GM23248 (cell line): ENCODE data around the gene MTCL3.

ENCODE experiments used
- DNase-seq: peaks from one replicate; pipeline ENCODE4 v3.0.0-alpha.2; 2015
- H2AFZ ChIP-seq: fragments of 200-600 bp; sonication (generic); 2 replicates; pipeline ENCODE4 v1.6.1; 2016; ENCODE audit warnings: antibody characterized with exemption
- H3F3A ChIP-seq: fragments of 200-600 bp; sonication (generic); 2 replicates; pipeline ENCODE4 v1.6.1; 2016; ENCODE audit warnings: mild to moderate bottlenecking, antibody characterized with exemption, mixed run types; ENCODE audit not compliant: insufficient read depth
- H3K27ac ChIP-seq: fragments of 200-600 bp; sonication (generic); 2 replicates; pipeline ENCODE4 v1.5.1; 2016; ENCODE audit warnings: mild to moderate bottlenecking
- H3K27me3 ChIP-seq: fragments of 200-600 bp; sonication (generic); replicated peaks from 2 replicates; pipeline ENCODE4 v1.6.1; 2016; ENCODE audit warnings: mild to moderate bottlenecking; ENCODE audit not compliant: insufficient read depth
- H3K36me3 ChIP-seq: fragments of 200-600 bp; sonication (generic); 2 replicates; pipeline ENCODE4 v1.6.1; 2016; ENCODE audit warnings: low read depth, mild to moderate bottlenecking
- H3K4me1 ChIP-seq: fragments of 200-600 bp; sonication (generic); 2 replicates; pipeline ENCODE4 v1.6.1; 2016; ENCODE audit warnings: mild to moderate bottlenecking; ENCODE audit not compliant: insufficient read depth
- H3K4me2 ChIP-seq: fragments of 200-600 bp; sonication (generic); one replicate; pipeline ENCODE4 v1.6.1; 2016; ENCODE audit warnings: mild to moderate bottlenecking; ENCODE audit not compliant: unreplicated experiment
- H3K4me3 ChIP-seq: fragments of 200-600 bp; sonication (generic); 2 replicates; pipeline ENCODE4 v1.5.1; 2016; ENCODE audit warnings: mild to moderate bottlenecking
- H3K79me2 ChIP-seq: fragments of 200-600 bp; sonication (generic); 2 replicates; pipeline ENCODE4 v1.6.1; 2016; ENCODE audit warnings: mild to moderate bottlenecking; ENCODE audit not compliant: insufficient read depth
- H3K9ac ChIP-seq: fragments of 200-600 bp; sonication (generic); 2 replicates; pipeline ENCODE4 v1.6.1; 2016; ENCODE audit warnings: mild to moderate bottlenecking
- H3K9me2 ChIP-seq: fragments of 200-600 bp; sonication (generic); 2 replicates; pipeline ENCODE4 v1.6.1; 2016; ENCODE audit warnings: mixed run types, mild to moderate bottlenecking, moderate library complexity; ENCODE audit not compliant: insufficient read depth
- H3K9me3 ChIP-seq: fragments of 200-600 bp; sonication (generic); one replicate; pipeline ENCODE4 v1.6.1; 2017; ENCODE audit warnings: low read depth
- H4K20me1 ChIP-seq: fragments of 200-600 bp; sonication (generic); 2 replicates; pipeline ENCODE4 v1.6.0; 2016; ENCODE audit not compliant: insufficient read depth
- EZH2 ChIP-seq: fragments of 200-600 bp; sonication (generic); IDR thresholded peaks from 2 replicates; pipeline ENCODE4 v1.6.1; 2018; ENCODE audit warnings: antibody characterized with exemption, mild to moderate bottlenecking; ENCODE audit not compliant: insufficient read depth, poor library complexity, severe bottlenecking
- EZH2phosphoT487 ChIP-seq: fragments of 200-600 bp; sonication (generic); IDR thresholded peaks from 2 replicates; pipeline ENCODE4 v1.6.1; 2018; ENCODE audit warnings: antibody characterized with exemption, moderate library complexity, mild to moderate bottlenecking, low read depth; ENCODE audit not compliant: insufficient read depth
- WGBS, 2 experiments: methylation state at CpG; one replicate each; pipeline ENCODE4 v1.1.6; 2015 to 2017; ENCODE audit warnings: low lambda C conversion rate in 2 of 2, low coverage in 1 of 2; ENCODE audit errors: missing lambda C conversion rate in 2 of 2; 5-methylcytosine and 5-hydroxymethylcytosine counted together
- in situ Hi-C: fragments of 300-500 bp; cut with MboI; formaldehyde crosslinking; loops from 2 replicates; pipeline ENCODE4 v1.15.0; 2020

The MTCL3 gene

DNA sequence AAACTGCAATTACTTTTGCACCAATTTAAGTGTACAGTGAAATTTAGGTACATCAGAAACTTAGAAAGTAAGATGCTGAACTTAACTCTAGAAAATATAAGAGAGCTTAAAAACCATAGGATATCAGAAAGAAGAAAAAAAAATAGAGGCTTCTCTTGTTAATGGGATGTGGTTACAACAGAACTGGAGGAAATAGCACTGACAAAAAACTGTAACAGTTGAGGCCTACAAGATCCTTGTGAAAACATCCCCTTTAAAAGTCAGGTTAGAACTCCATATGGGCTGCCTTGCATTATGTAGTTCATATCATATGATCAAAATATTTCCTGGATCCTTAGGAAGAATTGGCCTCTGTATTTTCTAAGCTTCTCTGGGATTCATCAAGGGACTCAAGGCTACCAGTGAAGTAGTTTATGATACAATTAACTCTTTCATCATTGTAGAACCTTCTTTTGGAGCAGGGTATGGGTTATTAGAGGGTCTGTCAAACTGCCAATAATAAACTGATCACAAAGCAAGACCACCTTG, 24.8 kb downstream of the MTCL3 start:
- H3K9ac ChIP-seq, result no peak overlapping the region
- DNase-seq, result no peak
- H4K20me1 ChIP-seq, result no peaks in the 10 kb centered on the region
- H3K27ac ChIP-seq, result no peak overlapping the region
- H2AFZ ChIP-seq, result no peak overlapping the region
- no peaks in the 10 kb centered on the region for H3F3A ChIP-seq
- TF ChIP-seq EZH2, result no peak
- TF ChIP-seq EZH2phosphoT487, result no peak
- no peaks in the 10 kb centered on the region for H3K79me2 ChIP-seq
- no peak overlapping the region for H3K4me2 ChIP-seq
- no peaks in the 10 kb centered on the region for H3K9me3 ChIP-seq
- no peaks in the 10 kb centered on the region for H3K36me3 ChIP-seq
- H3K4me3 ChIP-seq, result no peak overlapping the region
- no peaks in the 10 kb centered on the region for H3K9me2 ChIP-seq
- in situ Hi-C loops, result no loop called here
- no peaks in the 10 kb centered on the region for H3K27me3 ChIP-seq
- no peaks in the 10 kb centered on the region for H3K4me1 ChIP-seq

DNA sequence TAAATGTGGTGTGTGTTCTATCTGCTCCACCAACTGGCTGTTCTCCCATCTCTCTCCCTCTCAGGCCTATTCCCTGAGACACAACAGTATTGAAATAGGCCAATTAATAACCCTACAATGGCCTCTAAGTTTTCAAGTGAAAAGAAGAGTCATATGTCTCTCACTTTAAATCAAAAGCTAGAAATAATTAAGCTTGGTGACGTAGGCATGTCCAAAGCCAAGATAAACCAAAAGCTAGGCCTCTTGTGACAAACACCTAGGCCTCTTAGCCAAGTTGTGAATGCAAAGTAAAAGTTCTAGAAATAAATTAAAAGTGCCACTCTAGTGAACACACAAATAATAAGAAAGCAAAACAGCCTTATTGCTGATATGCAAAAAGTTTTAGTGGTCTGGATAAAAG, 29.9 kb downstream of the MTCL3 start:
- no peaks in the 10 kb centered on the region for H4K20me1 ChIP-seq
- H3K36me3 ChIP-seq, result no peaks in the 10 kb centered on the region
- H3K4me3 ChIP-seq, result no peak overlapping the region
- no peak overlapping the region for H3K27ac ChIP-seq
- H2AFZ ChIP-seq, result no peak overlapping the region
- H3K9me3 ChIP-seq, result no peaks in the 10 kb centered on the region
- no peak overlapping the region for H3K9ac ChIP-seq
- 81 to 91% methylated on average over 1 of the region's 1 CpG for WGBS, 2 experiments
- DNase-seq, result no peak
- peaks cover 18% of the 10 kb centered on the region for H3F3A ChIP-seq
- TF ChIP-seq EZH2phosphoT487, result no peak
- TF ChIP-seq EZH2, result no peak
- no peak overlapping the region for H3K4me2 ChIP-seq
- no peaks in the 10 kb centered on the region for H3K27me3 ChIP-seq
- peaks cover 12% of the 10 kb centered on the region for H3K4me1 ChIP-seq
- H3K9me2 ChIP-seq, result no peaks in the 10 kb centered on the region
- in situ Hi-C loops, result no loop called here
- H3K79me2 ChIP-seq, result no peaks in the 10 kb centered on the region

- WGBS, 2 experiments, result 95 to 96% methylated on average over 3 of the region's 3 CpGs
- Histone ChIP-seq H3K27me3 (no peaks in the 10 kb centered on the region), H3K9ac (no peak overlapping the region), H3K4me3 (no peak overlapping the region), H3K9me3 (no peaks in the 10 kb centered on the region), H3K4me1 (peaks cover 22% of the 10 kb centered on the region), H3K36me3 (no peaks in the 10 kb centered on the region), H3K79me2 (no peaks in the 10 kb centered on the region), H3K9me2 (no peaks in the 10 kb centered on the region), H3K4me2 (no peak overlapping the region), H3F3A (peaks cover 28% of the 10 kb centered on the region), H3K27ac (no peak overlapping the region), H4K20me1 (no peaks in the 10 kb centered on the region), H2AFZ (no peak overlapping the region)
- DNase-seq, result no peak
- in situ Hi-C loops, result no loop called here
- no peak for TF ChIP-seq EZH2phosphoT487
- TF ChIP-seq EZH2, result no peak
Measured at GRCh38 chr6:127486934-127487333, 32.2 kb downstream of the MTCL3 start.

GRCh38 chr6:127484212-127484863, 34.8 kb downstream of the MTCL3 start:
- in situ Hi-C loops, result no loop called here
- H3K27me3 ChIP-seq, result no peaks in the 10 kb centered on the region
- no peaks in the 10 kb centered on the region for H3K9me2 ChIP-seq
- peaks cover 35% of the 10 kb centered on the region for H3F3A ChIP-seq
- no peaks in the 10 kb centered on the region for H3K79me2 ChIP-seq
- H3K36me3 ChIP-seq, result no peaks in the 10 kb centered on the region
- H3K4me1 ChIP-seq, result peaks cover 28% of the 10 kb centered on the region
- DNase-seq, result peak; percentile 69
- WGBS, 2 experiments, result 25 to 27% methylated on average over 3 of the region's 3 CpGs
- peak overlapping the region; percentile 67 for H3K4me3 ChIP-seq
- peak overlapping the region; percentile 74 for H2AFZ ChIP-seq
- 0 out of 2 replicates have a peak, but pooled peaks have one; percentile 51 for TF ChIP-seq EZH2phosphoT487
- TF ChIP-seq EZH2, result no peak
- H3K9ac ChIP-seq, result peak overlapping the region; percentile 50
- peak overlapping the region; percentile 88 for H3K4me2 ChIP-seq
- peak overlapping the region; percentile 64 for H3K27ac ChIP-seq
- H3K9me3 ChIP-seq, result no peaks in the 10 kb centered on the region
- no peaks in the 10 kb centered on the region for H4K20me1 ChIP-seq
